Esophagus (tissue), 2 donors: ENCODE results near the gene PKNOX2. TPM values are rescaled to one million over a fixed set of nuclear protein-coding genes. Genes with fewer than 3 reads are reported as not detected.

Experiments
- H3K27ac ChIP-seq, 2 donors: one replicate each; pipeline ENCODE4 v1.5.1; 2013; ENCODE audit warnings: low read depth in 2 of 2, mild to moderate bottlenecking in 2 of 2, inconsistent platforms in 1 of 2, low read length in 1 of 2, moderate library complexity in 1 of 2
- H3K27me3 ChIP-seq, 2 donors: one replicate each; pipeline ENCODE4 v1.6.1; 2013; ENCODE audit warnings: low read length in 2 of 2, control low read depth in 1 of 2, mild to moderate bottlenecking in 1 of 2; ENCODE audit not compliant: insufficient read depth in 2 of 2, control insufficient read depth in 1 of 2
- H3K36me3 ChIP-seq, 2 donors: one replicate each; pipeline ENCODE4 v1.6.1; 2013; ENCODE audit warnings: low read length in 1 of 2; ENCODE audit not compliant: control insufficient read depth in 2 of 2, insufficient read depth in 2 of 2
- H3K4me1 ChIP-seq, 2 donors: one replicate each; pipeline ENCODE4 v1.6.1; 2013; ENCODE audit warnings: low read length in 1 of 2; ENCODE audit not compliant: control insufficient read depth in 2 of 2, insufficient read depth in 2 of 2
- H3K4me3 ChIP-seq, 2 donors: one replicate each; pipeline ENCODE4 v1.5.1; 2013; ENCODE audit warnings: low read length in 2 of 2, mild to moderate bottlenecking in 2 of 2, low read depth in 1 of 2, moderate library complexity in 1 of 2
- H3K9me3 ChIP-seq, 2 donors: one replicate each; pipeline ENCODE4 v1.6.1; 2013; ENCODE audit warnings: mild to moderate bottlenecking in 2 of 2, low read depth in 1 of 2, low read length in 1 of 2, moderate library complexity in 1 of 2; ENCODE audit not compliant: control insufficient read depth in 2 of 2, insufficient read depth in 1 of 2
- WGBS, 2 donors: extraction: QIAGEN DNeasy Blood & Tissue Kit; methylation state at CpG; one replicate each; pipeline ENCODE4 v1.1.7; 2013; 5-methylcytosine and 5-hydroxymethylcytosine counted together
- polyA plus RNA-seq, 2 donors: library from polyadenylated mRNA; stranded (reverse); fragments of 200-250 nt; gene quantifications; one replicate each; pipeline ENCODE4 v1.2.3, GENCODE V29; 2013
- donor health status: healthy with polysubstance abuse.
- donor health status: Bipolar disorder and iron deficiency.

Gene PKNOX2
- polyA plus RNA-seq, 2 donors: 0.24 to 0.43 TPM

DNA sequence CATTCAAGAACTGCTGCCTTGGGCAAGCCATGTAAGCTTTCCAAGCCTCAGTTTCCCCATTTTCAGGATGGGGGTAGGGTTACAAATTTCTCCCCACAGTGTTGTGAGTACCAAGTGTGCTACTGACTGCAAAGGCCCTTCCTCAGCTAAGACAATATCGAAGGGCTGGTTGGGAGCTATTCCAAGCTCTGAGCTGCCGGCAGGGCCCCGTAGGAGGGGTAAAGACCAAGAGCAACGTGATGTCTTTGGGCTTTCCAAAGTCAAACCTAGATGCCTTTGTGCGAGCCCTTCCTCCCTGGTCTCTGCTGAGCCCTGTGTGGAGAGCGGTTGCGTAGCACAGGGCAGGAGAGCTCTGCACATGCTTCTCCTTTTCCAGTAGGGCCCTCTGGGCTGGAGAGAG, 29.3 kb downstream of the PKNOX2 start:
- Histone ChIP-seq H3K27me3 (no peaks in the 10 kb centered on the region), H3K27ac (no peak overlapping the region), H3K4me3 (no peak overlapping the region), H3K4me1 (no peaks in the 10 kb centered on the region), H3K9me3 (no peaks in the 10 kb centered on the region), H3K36me3 (no peaks in the 10 kb centered on the region)
- 87 to 92% methylated on average over 7 of the region's 7 CpGs for WGBS, 2 donors

DNA sequence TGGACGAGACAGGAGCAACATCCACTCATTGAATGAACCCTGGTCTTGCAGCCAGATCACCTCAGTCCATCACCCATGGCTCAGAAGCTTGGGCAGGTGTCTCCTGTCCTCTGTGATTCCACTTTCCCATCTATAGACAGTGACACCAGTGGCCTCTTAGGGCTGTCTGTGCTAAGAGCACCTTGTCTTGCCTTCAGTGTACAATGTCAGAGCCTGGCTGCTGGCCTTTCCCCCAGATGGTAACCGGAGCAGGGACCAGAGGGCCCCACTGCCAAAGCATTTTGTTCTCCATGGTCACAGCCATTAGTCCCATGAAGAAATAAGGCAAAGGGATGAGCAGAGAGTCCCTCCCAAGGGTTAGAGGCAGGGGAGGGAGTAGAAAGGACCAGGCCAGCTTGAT, 35.4 kb downstream of the PKNOX2 start:
- H3K4me3 ChIP-seq: no peak overlapping the region
- 83 to 94% methylated on average over 2 of the region's 2 CpGs for whole genome bisulfite sequencing, 2 donors
- H3K27me3 ChIP-seq: no peaks in the 10 kb centered on the region
- no peak overlapping the region for H3K27ac ChIP-seq
- H3K36me3 ChIP-seq: no peaks in the 10 kb centered on the region
- H3K9me3 ChIP-seq: no peaks in the 10 kb centered on the region
- H3K4me1 ChIP-seq: no peaks in the 10 kb centered on the region

DNA sequence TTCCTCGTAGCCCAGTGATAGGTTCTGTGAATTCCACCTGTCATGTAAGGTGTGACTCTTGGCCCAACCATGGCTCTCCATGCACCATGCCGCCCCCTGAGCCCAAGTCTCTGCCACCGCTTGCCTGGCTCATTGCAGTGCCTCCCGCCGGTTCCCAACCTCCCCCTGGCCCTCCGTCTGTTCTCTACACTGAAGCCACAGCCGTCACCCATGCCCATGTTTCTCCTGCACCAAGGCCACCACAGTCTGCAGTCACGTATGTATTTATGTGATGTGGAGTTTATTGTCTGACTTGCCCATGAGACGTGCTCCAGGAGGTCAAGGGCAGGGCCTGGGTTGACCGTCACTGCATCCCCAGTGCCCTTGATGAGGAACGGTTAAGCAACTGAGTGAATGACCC, 35.9 kb downstream of the PKNOX2 start:
- 94 to 96% methylated on average over 11 of the region's 11 CpGs for WGBS, 2 donors
- H3K27me3 ChIP-seq: no peaks in the 10 kb centered on the region
- no peak overlapping the region for H3K4me3 ChIP-seq
- H3K4me1 ChIP-seq: no peaks in the 10 kb centered on the region
- H3K27ac ChIP-seq: no peak overlapping the region
- no peaks in the 10 kb centered on the region for H3K9me3 ChIP-seq
- H3K36me3 ChIP-seq: no peaks in the 10 kb centered on the region

DNA sequence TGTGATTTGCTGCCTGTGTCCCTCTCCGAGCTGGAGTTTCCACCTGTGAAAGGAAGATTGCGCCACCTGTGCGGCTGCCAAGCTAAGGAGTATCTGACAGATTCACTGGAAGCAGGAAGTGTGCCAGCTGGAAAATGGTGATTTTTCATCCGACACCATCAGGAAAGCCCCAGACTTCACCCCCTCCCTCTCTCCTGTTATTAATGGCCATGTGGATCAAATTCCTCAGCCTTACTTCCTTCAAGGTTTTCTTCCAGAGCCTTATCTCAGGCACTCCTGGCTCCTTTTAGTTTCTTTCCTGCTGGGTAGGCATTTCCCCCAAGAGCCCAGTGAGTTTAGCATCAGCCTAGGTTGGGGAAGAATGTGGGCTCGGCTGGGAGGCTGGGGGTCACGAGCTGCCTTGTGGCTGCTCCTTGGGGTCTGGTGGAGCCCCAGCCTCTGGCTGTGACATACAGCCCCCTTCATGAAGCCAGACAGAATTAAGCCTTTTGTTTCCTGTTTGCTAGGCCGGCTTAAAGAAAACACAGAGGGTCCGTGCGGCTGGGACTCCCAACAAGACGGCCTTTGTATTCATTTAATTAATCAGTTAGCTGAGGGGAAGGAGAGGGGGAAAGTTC, 37.1 kb downstream of the PKNOX2 start:
- no peaks in the 10 kb centered on the region for H3K9me3 ChIP-seq
- no peaks in the 10 kb centered on the region for H3K27me3 ChIP-seq
- no peaks in the 10 kb centered on the region for H3K36me3 ChIP-seq
- 42 to 59% methylated on average over 10 of the region's 10 CpGs for WGBS, 2 donors
- H3K27ac ChIP-seq: no peak overlapping the region
- no peak overlapping the region for H3K4me3 ChIP-seq
- no peaks in the 10 kb centered on the region for H3K4me1 ChIP-seq

DNA sequence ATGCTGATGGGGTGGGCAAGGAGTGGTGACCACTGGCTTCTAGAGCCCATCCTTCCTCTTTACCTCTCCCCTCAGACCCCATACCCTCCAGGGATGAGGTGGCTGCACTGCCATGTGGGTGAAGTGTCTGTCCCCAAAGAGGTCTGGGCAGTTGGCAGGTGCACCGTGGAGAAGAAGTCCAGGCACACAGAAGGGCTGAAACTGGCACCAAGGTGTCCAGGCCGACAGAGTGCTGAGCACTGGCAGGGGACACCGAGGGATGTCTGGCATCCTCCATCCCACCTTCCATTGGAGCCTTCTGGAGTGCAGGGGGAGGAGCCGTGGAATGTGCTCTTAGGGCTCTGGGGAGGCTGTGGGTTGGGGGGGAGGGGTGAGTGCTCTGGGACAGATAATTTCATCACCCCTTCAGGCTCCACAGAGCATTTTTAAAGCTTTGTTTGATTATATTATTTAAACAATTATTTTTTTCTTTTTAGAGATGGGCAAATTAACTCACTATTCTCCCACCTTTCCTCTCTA, 37.9 kb downstream of the PKNOX2 start:
- 80 to 81% methylated on average over 4 of the region's 4 CpGs for WGBS, 2 donors
- Histone ChIP-seq H3K4me3 (no peak overlapping the region), H3K27ac (no peak overlapping the region), H3K9me3 (no peaks in the 10 kb centered on the region), H3K27me3 (no peaks in the 10 kb centered on the region), H3K36me3 (no peaks in the 10 kb centered on the region), H3K4me1 (no peaks in the 10 kb centered on the region)

DNA sequence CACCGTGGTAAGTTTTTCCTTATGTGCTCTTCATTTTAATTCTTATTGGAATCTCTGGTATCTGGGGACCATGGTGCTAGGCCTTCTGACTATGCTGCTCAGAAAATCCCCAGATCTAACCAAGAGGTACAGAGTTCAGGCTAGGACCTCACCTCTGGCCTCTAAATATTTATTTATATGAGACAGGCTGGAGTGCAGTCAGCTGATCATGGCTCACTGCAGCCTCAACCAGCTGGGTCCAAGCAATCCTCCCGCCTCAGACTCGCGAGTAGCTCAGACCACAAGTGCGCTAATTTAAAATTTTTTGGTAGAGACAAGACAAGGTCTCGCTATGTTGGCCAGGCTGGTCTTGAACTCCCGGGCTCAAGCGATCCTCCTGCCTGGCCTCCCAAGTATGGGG, 38.4 kb downstream of the PKNOX2 start:
- H3K27ac ChIP-seq: no peak overlapping the region
- no peaks in the 10 kb centered on the region for H3K9me3 ChIP-seq
- no peaks in the 10 kb centered on the region for H3K36me3 ChIP-seq
- WGBS, 2 donors: 93 to 95% methylated on average over 8 of the region's 8 CpGs
- no peak overlapping the region for H3K4me3 ChIP-seq
- H3K4me1 ChIP-seq: no peaks in the 10 kb centered on the region
- no peaks in the 10 kb centered on the region for H3K27me3 ChIP-seq

DNA sequence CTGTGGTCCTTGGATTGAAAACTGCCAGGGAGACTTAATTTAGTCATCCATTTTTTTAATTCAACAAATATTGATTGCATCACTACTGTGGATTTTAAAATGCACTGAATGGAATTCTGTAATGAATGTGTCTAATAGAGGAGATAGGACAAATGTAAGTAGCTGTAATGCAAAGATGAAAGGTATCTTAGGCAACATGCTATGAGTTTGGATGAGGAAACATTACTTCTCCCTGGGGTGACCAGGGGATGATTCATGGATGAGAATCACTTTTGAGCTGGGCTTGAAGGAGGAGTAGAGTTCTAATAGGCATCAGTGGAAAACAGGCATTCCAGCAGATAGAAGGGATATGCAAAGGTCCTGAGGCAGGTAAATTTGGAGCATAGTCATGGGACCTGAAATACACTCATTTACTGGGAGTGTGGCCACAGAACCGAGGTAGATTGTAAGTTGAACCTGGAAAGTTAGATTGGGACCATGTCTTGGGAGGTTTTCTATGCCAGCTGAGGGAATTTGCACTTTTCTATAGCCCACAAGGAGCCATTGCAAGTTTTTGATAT, 43.4 kb downstream of the PKNOX2 start:
- H3K36me3 ChIP-seq: no peaks in the 10 kb centered on the region
- H3K27ac ChIP-seq: no peak overlapping the region
- no peaks in the 10 kb centered on the region for H3K4me1 ChIP-seq
- no peaks in the 10 kb centered on the region for H3K27me3 ChIP-seq
- H3K4me3 ChIP-seq: no peak overlapping the region
- 0% methylated on average over 1 of the region's 1 CpG for WGBS, 2 donors
- H3K9me3 ChIP-seq: no peaks in the 10 kb centered on the region

DNA sequence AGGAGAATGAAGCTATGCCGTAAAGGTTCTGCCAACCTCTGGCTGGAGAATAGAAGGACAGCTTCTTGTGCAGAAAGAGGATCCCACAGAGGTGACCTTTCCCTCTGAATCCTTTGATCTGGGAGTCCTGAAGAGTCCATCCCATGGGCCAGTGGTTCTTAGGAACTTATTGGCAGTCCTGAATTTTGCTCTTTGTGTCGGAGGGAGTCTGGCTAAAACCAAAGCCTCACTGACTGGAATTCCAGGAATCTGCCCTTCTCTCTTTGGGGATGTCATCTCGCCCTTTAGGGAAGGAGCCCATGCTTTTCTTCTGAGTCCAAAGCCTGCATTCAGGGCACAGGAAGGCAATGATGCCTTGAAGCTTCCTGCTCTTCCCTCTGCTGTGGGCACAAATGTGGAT, 45.5 kb downstream of the PKNOX2 start:
- no peaks in the 10 kb centered on the region for H3K36me3 ChIP-seq
- no peaks in the 10 kb centered on the region for H3K9me3 ChIP-seq
- no peaks in the 10 kb centered on the region for H3K4me1 ChIP-seq
- no peaks in the 10 kb centered on the region for H3K27me3 ChIP-seq
- H3K4me3 ChIP-seq: no peak overlapping the region
- H3K27ac ChIP-seq: no peak overlapping the region
- 82 to 84% methylated on average over 3 of the region's 3 CpGs for WGBS, 2 donors

DNA sequence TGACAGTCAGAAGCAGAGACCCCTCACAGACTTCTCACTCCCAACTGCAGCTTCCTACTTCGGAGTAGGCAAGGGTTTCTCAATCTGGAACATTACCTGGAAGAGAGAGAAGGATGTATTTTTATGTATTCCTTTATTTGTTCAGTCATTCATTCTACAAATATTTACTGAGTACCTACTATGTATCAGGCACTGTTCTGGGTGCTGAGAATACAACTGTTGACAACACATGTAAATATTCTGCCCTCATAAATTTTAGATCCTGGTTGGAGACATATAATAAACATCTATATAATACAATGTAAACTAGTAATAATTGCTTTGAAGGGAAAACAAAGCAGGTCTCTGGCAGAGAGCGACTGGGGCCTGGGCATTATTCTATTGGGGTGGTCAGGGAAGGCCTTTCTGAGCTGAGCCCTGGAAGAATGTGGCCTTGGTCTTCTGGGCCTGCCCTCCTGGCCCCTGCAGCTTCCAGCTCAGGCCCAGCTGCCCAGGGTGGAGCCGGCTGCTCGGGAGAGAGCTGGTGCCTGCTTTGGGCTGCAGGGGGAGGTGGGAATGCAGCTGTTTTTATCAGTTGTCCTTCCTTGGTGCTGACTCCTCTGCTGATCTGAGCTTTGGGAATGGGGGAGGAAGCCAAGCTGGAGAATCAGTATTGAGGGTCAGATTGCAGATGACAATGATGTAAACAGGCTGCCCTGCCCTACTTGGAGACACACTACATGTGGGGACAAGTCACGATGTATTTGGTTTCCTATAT, 46.8 kb downstream of the PKNOX2 start:
- Histone ChIP-seq H3K4me3 (no peak overlapping the region), H3K9me3 (no peaks in the 10 kb centered on the region), H3K27me3 (no peaks in the 10 kb centered on the region), H3K4me1 (no peaks in the 10 kb centered on the region), H3K36me3 (no peaks in the 10 kb centered on the region), H3K27ac (no peak overlapping the region)
- 53% methylated on average over 5 of the region's 5 CpGs for WGBS, 2 donors
